Measurements from ENCODE around the gene STK38L.

Gene STK38L

DNA sequence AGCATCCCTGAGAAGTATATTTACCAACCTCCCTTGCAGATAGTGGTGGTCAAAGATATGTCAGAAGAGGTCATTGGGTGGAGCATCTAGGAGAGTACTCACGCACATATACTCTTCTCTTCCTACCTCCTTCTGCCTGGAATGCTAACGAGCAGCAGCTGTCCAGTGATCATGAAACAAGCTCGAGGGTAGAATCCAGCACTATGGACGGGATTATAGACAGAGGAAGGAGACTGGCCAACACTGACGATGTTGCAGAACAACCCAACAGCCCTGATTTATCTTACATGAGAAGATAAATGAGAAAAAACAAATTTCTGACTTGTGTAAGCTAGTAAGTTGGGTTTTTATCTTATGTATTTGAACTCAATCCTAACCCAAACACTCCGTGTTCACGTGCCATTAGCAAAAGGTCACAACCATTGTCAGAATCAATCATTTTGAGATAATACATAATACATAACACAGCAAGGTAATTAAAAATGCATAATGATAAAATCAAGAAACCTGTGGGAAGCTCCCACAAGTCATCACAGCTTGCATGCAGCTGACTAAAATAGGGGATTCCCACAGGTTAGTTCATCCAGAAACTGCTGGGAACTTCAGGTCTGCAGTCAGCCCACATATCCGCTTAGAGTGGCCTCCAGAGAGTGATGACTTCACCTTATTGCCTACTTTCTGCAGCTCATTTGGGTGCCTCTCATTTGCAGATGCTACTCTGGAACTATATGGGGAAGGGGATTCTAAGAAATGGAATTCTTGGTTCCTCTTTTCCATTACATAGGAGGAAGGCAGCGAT lies 36.3 kb upstream of the STK38L start:
- H3K4me3 ChIP-seq (ENCODE audit: low read depth, low read length), result no peak overlapping the region
- in situ Hi-C loops (cut with HindIII; ENCODE audit: low sequenced_read_pairs), result no loop called here
- no peak for DNase-seq (ENCODE audit: low read depth)
- TF ChIP-seq, protein P1, sequence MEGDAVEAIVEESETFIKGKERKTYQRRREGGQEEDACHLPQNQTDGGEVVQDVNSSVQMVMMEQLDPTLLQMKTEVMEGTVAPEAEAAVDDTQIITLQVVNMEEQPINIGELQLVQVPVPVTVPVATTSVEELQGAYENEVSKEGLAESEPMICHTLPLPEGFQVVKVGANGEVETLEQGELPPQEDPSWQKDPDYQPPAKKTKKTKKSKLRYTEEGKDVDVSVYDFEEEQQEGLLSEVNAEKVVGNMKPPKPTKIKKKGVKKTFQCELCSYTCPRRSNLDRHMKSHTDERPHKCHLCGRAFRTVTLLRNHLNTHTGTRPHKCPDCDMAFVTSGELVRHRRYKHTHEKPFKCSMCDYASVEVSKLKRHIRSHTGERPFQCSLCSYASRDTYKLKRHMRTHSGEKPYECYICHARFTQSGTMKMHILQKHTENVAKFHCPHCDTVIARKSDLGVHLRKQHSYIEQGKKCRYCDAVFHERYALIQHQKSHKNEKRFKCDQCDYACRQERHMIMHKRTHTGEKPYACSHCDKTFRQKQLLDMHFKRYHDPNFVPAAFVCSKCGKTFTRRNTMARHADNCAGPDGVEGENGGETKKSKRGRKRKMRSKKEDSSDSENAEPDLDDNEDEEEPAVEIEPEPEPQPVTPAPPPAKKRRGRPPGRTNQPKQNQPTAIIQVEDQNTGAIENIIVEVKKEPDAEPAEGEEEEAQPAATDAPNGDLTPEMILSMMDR (IDR thresholded peaks at IDR 0.05; ENCODE audit: low read depth, low read length, missing control alignments), result no peak

DNA sequence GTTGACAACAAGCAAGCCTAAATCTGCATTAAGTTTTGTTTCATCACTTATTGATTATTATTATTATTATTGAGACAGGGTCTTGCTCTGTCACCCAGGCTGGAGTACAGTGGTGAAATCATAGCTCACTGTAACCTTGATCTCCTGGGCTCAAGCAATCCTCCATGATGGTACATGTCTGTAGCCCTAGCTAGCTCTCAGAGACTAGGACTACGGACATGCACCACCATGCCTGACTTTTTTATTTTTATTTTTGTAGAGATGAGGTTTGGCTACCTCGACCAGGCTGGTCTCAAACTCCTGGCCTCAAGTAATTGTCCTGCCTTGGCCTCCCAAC lies 35.7 kb upstream of the STK38L start:
- in situ Hi-C loops (cut with HindIII; ENCODE audit: low sequenced_read_pairs), result no loop called here
- DNase-seq (ENCODE audit: low read depth), result no peak
- TF ChIP-seq, protein P1 (IDR thresholded peaks at IDR 0.05; ENCODE audit: low read depth, low read length, missing control alignments), result no peak
- no peak overlapping the region for H3K4me3 ChIP-seq (ENCODE audit: low read depth, low read length)

DNA sequence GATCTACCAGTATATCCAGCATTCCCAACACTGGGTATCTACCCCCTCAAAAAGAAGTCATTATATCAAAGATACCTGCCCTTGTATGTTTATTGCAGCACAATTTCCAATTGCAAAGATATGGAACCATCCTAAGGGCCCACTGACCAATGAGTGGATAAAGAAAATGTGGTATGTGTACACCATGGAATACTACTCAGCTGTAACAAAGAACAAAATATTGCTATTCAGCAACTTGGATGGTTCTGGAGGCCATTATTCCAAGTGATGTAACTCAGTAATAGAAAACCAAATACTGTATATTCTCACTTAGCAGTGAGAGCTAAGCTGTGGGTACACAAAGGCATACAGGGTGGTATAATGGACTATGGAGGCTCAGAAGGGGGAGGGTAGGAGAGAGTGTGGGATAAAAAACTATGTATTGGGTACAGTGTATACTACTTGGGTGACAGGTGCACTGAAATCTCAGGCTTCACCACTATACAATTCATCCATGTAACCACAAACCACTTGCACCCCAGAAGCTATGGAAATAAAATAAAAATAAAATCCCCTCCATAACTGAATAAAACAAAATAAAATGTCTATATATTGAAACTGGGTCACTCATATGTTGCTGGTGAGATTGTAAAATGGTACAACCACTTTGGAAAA lies 34.7 kb upstream of the STK38L start:
- in situ Hi-C loops (cut with HindIII; ENCODE audit: low sequenced_read_pairs), result no loop called here
- no peak for DNase-seq (ENCODE audit: low read depth)
- TF ChIP-seq, protein P1 (IDR thresholded peaks at IDR 0.05; ENCODE audit: low read depth, low read length, missing control alignments), result no peak
- H3K4me3 ChIP-seq (ENCODE audit: low read depth, low read length), result no peak overlapping the region

DNA sequence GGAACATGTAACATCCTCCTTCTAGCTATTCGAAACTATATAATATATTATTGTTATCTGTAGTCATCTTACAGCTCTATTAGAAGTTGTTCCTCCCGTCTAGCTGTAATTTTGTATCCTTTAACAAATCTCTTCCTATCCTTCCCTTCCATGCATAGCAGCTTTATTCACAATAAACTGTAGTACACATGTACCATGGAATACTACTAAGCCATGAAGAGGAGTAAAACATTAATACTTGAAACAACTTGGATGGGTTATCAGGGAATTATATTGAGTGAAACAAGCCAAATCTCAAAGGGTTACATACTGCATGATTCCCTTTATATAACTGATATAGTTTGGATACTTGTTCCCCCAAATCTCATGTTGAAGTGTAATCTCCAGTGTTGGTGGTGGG lies 33.9 kb upstream of the STK38L start:
- in situ Hi-C loops (cut with HindIII; ENCODE audit: low sequenced_read_pairs), result no loop called here
- no peak overlapping the region for H3K4me3 ChIP-seq (ENCODE audit: low read depth, low read length)
- TF ChIP-seq, protein P1 (IDR thresholded peaks at IDR 0.05; ENCODE audit: low read depth, low read length, missing control alignments), result no peak
- no peak for DNase-seq (ENCODE audit: low read depth)

DNA sequence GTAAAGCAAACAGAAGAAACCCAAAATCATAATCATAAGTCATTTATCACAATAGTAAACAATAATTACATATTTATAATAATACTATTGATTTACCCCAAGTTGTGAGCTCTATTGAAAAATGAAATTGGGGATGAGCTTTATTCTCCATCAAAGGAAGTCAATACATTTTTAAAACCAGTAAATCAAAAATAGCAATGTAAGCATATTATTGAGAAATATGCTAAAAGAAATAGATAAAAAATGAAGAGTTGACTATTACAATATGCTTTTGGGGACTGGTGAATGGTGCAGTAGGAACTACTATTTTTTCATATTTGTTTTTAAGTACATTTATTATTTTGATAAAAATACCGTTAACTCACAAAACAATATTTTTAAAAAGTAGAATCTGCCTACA lies 31.2 kb upstream of the STK38L start:
- no peak for DNase-seq (ENCODE audit: low read depth)
- in situ Hi-C loops (cut with HindIII; ENCODE audit: low sequenced_read_pairs), result no loop called here
- TF ChIP-seq, protein P1 (IDR thresholded peaks at IDR 0.05; ENCODE audit: low read depth, low read length, missing control alignments), result no peak
- H3K4me3 ChIP-seq (ENCODE audit: low read depth, low read length), result no peak overlapping the region

DNA sequence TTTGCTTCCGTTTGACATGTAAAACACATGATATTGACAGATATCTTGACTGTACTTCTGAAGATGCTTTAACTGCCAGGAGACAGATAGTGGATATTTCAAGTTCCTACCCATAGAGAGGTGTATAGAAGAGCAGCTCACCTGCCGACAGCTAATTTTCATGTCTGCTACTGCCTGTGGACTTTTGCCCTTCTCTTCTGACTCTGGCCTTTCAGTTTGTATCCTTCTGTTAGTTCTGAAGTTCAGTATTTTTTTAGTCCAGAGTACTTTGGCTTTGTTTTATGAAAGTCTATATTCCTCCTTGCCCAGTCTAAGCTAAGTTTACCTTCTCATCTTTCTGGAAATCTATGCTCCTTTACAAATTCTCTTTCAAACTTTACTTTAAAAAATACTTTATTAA lies 30.8 kb upstream of the STK38L start:
- H3K4me3 ChIP-seq (ENCODE audit: low read depth, low read length), result no peak overlapping the region
- in situ Hi-C loops (cut with HindIII; ENCODE audit: low sequenced_read_pairs), result no loop called here
- TF ChIP-seq, protein P1 (IDR thresholded peaks at IDR 0.05; ENCODE audit: low read depth, low read length, missing control alignments), result no peak

More for the DNA sequence above, 30.8 kb upstream of the STK38L start:
- no peak for DNase-seq (ENCODE audit: low read depth)
